NB4 (cell line): Measurements from ENCODE around the gene SIN3A.

Experiments
- POLR2A ChIP-seq: IDR thresholded peaks from 2 replicates; pipeline ENCODE4 v1.6.1; 2011; ENCODE audit warnings: mild to moderate bottlenecking; ENCODE audit not compliant: insufficient read length; ENCODE audit errors: extremely low read depth
- TF ChIP-seq, protein P1 (sequence below): IDR thresholded peaks from one replicate; pipeline ENCODE4 v1.5.1; 2012; ENCODE audit warnings: low read depth, low read length

DNA sequence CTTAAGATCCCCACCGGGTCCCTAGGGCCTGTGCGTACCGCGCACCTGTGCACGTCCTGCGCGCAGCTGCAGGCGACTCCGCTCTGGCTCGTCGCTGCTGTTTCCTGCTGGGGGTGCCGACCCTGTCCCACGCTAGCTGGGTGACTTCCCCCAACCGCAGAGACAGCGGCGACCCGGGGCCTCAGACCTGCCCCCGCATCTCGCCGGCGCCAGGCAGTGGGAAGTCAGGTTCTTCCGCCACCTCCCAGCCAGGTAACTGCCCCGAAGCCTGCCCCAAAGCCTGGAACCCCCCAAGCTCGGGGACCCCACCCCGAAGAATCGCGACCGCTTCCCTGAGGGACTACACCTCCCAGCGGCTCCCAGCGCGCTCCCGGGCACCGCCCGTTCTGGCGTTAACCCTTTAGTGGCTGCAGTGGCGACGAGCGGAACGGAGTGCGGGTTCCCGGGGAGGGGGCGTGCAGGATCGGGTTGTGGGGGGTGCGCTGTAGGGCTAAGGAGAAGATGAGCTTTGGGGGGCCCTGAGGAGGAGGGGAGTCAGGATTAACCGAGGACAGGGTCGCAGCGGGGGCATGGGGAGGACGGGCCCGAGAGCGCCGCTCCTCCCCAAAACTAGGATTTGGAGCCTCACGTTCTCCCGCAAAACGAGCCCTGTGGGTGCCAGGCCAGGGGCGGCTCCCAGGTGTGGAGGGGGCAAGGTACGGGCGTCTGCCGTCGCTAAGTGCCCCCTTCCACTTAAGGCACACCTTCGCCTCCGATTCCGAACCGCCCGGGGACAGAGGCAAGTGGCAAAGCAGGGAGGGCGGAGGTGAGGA lies 104.1 kb downstream of the SIN3A start:
- TF ChIP-seq, protein P1, sequence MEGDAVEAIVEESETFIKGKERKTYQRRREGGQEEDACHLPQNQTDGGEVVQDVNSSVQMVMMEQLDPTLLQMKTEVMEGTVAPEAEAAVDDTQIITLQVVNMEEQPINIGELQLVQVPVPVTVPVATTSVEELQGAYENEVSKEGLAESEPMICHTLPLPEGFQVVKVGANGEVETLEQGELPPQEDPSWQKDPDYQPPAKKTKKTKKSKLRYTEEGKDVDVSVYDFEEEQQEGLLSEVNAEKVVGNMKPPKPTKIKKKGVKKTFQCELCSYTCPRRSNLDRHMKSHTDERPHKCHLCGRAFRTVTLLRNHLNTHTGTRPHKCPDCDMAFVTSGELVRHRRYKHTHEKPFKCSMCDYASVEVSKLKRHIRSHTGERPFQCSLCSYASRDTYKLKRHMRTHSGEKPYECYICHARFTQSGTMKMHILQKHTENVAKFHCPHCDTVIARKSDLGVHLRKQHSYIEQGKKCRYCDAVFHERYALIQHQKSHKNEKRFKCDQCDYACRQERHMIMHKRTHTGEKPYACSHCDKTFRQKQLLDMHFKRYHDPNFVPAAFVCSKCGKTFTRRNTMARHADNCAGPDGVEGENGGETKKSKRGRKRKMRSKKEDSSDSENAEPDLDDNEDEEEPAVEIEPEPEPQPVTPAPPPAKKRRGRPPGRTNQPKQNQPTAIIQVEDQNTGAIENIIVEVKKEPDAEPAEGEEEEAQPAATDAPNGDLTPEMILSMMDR: no peak
- no peak for TF ChIP-seq POLR2A
